ENCODE results near the gene TRIM43B. TPM values are rescaled to one million over a fixed set of nuclear protein-coding genes. Genes with fewer than 3 reads are reported as not detected.
"Not testable (repeated sequence)": the region's sequence is repeated elsewhere in the genome, so short reads cannot be mapped to it uniquely, and the experiment has no call there.

The TRIM43B gene
- total and polyA plus RNA-seq, 5 donors from 2014 or later: not detected

DNA sequence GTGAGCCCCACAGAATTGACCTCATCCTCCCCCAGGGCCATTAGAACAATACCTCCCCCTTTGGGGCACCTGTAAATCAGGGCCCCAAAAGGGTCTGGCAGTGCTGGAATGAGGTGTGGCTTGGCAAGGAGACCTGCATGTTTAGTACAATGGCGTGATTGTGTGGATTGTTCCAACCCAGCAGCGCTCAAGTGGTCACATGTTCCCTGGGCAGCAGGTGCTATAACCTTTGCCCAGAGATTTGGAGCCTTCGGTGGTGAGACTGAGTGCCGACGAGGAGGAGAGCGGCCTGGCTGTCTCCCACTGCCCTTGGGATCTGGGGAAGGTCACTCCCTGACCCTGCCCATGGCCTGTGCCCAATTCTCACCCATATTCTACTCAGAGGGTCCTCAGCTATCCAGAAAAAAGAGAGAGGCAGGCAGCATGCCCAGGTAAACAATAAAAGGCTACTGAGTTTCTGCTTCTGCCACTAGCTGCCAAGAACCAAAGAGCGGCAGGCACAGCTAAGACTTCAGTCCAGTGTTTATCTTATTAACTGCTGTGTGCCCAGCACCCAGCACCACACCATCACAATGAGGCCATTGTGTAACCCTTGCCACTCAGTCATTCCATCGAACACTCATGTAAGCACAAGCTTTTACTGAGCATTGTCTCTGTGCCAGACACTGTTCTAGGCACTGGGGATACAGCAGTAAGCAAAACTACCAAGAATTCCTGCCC is 54.6 kb downstream of the TRIM43B start:
- H3K9me3 ChIP-seq (ENCODE audit: control insufficient read depth in 2 of 2, low read length in 2 of 2); H3K27me3 ChIP-seq (ENCODE audit: control insufficient read depth, insufficient read depth, low read length); H3K4me3 Mint-ChIP-seq; H3K36me3 ChIP-seq (ENCODE audit: control insufficient read depth, insufficient read depth, low read length); H3K36me3 Mint-ChIP-seq; H3K4me1 Mint-ChIP-seq; ATAC-seq (ENCODE audit: low read depth in 2 of 2); H3K27me3 Mint-ChIP-seq; DNase-seq; H3K4me3 ChIP-seq (ENCODE audit: low read depth, low read length); H3K9me3 Mint-ChIP-seq; H3K27ac Mint-ChIP-seq; H3K27ac ChIP-seq (ENCODE audit: insufficient read depth, low read length, poor library complexity, severe bottlenecking); H3K4me1 ChIP-seq (ENCODE audit: control insufficient read depth, insufficient read depth, low read length, poor library complexity, severe bottlenecking): not testable (repeated sequence)

DNA sequence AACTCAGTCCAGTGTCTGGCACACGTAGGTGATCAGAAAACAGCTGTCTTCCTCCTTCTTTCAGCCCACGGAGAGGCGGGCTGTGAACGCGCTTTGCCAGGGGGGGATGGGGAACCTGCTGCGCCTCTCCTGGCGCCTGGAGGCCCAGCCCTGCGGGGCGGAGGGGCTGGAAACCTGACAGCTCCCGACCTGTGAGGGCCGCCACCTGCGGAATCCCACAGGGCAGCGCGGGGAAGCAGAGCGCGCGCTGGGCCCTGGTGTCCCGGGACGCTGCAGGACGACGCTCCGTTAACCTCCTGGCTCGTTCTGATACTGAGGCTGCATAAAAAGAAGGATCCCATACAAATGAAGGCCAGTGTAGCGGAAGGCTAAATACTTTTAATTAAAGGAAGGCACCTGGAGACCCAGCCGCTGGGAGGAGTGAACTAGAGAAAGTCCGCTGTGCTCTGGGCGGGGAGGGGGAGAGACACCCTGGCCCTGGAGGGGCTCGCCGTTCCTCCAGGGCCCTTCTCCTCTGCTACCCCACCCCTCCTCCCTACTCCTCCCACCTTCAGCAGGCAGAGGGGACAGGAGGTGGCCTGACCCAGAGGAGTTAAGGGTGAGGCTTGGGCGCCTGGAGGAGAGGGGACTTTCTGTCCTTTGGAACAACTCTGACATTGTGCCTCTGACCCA is 57.2 kb downstream of the TRIM43B start:
- ATAC-seq (ENCODE audit: low read depth in 2 of 2); H3K27me3 Mint-ChIP-seq; H3K27me3 ChIP-seq (ENCODE audit: control insufficient read depth, insufficient read depth, low read length); DNase-seq; H3K4me3 ChIP-seq (ENCODE audit: low read depth, low read length); H3K27ac ChIP-seq (ENCODE audit: insufficient read depth, low read length, poor library complexity, severe bottlenecking); H3K4me3 Mint-ChIP-seq; H3K36me3 ChIP-seq (ENCODE audit: control insufficient read depth, insufficient read depth, low read length); H3K4me1 Mint-ChIP-seq; H3K9me3 Mint-ChIP-seq; H3K27ac Mint-ChIP-seq; H3K36me3 Mint-ChIP-seq; H3K9me3 ChIP-seq (ENCODE audit: control insufficient read depth in 2 of 2, low read length in 2 of 2); H3K4me1 ChIP-seq (ENCODE audit: control insufficient read depth, insufficient read depth, low read length, poor library complexity, severe bottlenecking): not testable (repeated sequence)

Other genes with a start within 250 kb of the TRIM43B start
- 0.47 TPM for gene PROM2, start 210.3 kb downstream of the TRIM43B start, total RNA-seq
- gene PROM2, start 210.3 kb downstream of the TRIM43B start, polyA plus RNA-seq: not detected
- gene KCNIP3, start 187.4 kb downstream of the TRIM43B start, total RNA-seq: not detected
- not detected for gene KCNIP3, start 187.4 kb downstream of the TRIM43B start, polyA plus RNA-seq
- 24.1 TPM for gene FAHD2A, start 82.0 kb downstream of the TRIM43B start, total RNA-seq
- gene FAHD2A, start 82.0 kb downstream of the TRIM43B start, polyA plus RNA-seq: 10 to 100 TPM in 3 of 4 donors, 1 to 10 TPM in 1; 9.1 to 23.6 (median 15.0) TPM
- not detected for gene TRIM43, start 107.2 kb upstream of the TRIM43B start, total RNA-seq
- not detected for gene TRIM43, start 107.2 kb upstream of the TRIM43B start, polyA plus RNA-seq